A549 (cell line): ENCODE results near the gene MMP25. TPM values are rescaled to one million over a fixed set of nuclear protein-coding genes. Genes with fewer than 3 reads are reported as not detected.
A peak's percentile ranks its signal among the peaks of the same experiment; 100 is the strongest.

Experiments
- ATAC-seq, 2 experiments: fragments of 200-7000 bp in 1 of 2; fragments of >200 bp in 1 of 2; cut with Nextera tagmentation in 1 of 2; cut with Tn5 transposase in 1 of 2; 3 replicates each; pipeline versions ENCODE4 v1.8.0 to v1.9.1; 2018 to 2020; ENCODE audit warnings: mild to moderate bottlenecking in 1 of 2, moderate library complexity in 1 of 2
- CTCF ChIA-PET: fragments of 300-600 bp; sonication (Branson Sonifier 250); formaldehyde crosslinking; extraction: SDS; loops from one replicate; lab custom pipeline; 2021; ENCODE audit warnings: antibody characterized with exemption, inconsistent platforms; lab: Yijun Ruan, JAX
- POLR2A ChIA-PET: fragments of 350-600 bp; formaldehyde crosslinking; extraction: SDS; loops from one replicate; lab custom pipeline; 2021; ENCODE audit warnings: antibody characterized with exemption, inconsistent platforms; lab: Yijun Ruan, JAX
- DNase-seq, 2 experiments: peaks; one replicate each; pipeline versions ENCODE4 v3.0.0 to v3.0.0-alpha.2; 2011 to 2016; ENCODE audit warnings: low read depth in 1 of 2, low spot score in 1 of 2
- FAIRE-seq: peaks from 2 replicates; lab custom pipeline; 2011; peaks lifted over from hg19 to GRCh38; lab: Jason Lieb, UNC
- H3K27ac ChIP-seq, 2 experiments: fragments of >200 bp; sonication (Bioruptor Twin); formaldehyde crosslinking; 3 replicates each; pipeline ENCODE4 v1.5.1; 2016 to 2017
- H3K4me1 ChIP-seq: fragments of >200 bp; sonication (Bioruptor Twin); formaldehyde crosslinking; 3 replicates; pipeline ENCODE4 v1.6.1; 2016
- H3K4me2 ChIP-seq: fragments of >200 bp; sonication (Bioruptor Twin); formaldehyde crosslinking; 3 replicates; pipeline ENCODE4 v1.6.1; 2016
- H3K4me3 ChIP-seq: fragments of >200 bp; sonication (Bioruptor Twin); formaldehyde crosslinking; 3 replicates; pipeline ENCODE4 v1.5.1; 2016
- H3K9me3 ChIP-seq: fragments of >200 bp; sonication (Bioruptor Twin); formaldehyde crosslinking; 3 replicates; pipeline ENCODE4 v1.6.1; 2016
- CBX2 ChIP-seq: fragments of 200-600 bp; sonication (generic); IDR thresholded peaks from 2 replicates; pipeline ENCODE4 v1.6.1; 2016; ENCODE audit warnings: low read depth, mild to moderate bottlenecking, borderline replicate concordance
- CEBPB ChIP-seq, 2 experiments: fragments of >200 bp in 1 of 2; sonication (Bioruptor Twin) in 1 of 2; formaldehyde crosslinking in 1 of 2; IDR thresholded peaks; 2 replicates each; pipeline ENCODE4 v1.6.1; 2012 to 2016
- CHD4 ChIP-seq: fragments of 200-600 bp; sonication (generic); IDR thresholded peaks from 2 replicates; pipeline ENCODE4 v1.6.1; 2016; ENCODE audit warnings: antibody characterized with exemption, mild to moderate bottlenecking, borderline replicate concordance
- CTCF ChIP-seq: fragments of >200 bp; sonication (Bioruptor Twin); formaldehyde crosslinking; IDR thresholded peaks from 3 replicates; pipeline ENCODE4 v1.5.1; 2016
- E2F6 ChIP-seq: IDR thresholded peaks from 2 replicates; pipeline ENCODE4 v1.6.1; 2012; ENCODE audit warnings: low read depth, borderline replicate concordance
- EP300 ChIP-seq, 2 experiments: fragments of >200 bp; sonication (Bioruptor Twin); formaldehyde crosslinking; IDR thresholded peaks; 2 replicates in 1 of 2; 3 replicates in 1 of 2; pipeline ENCODE4 v1.6.1; 2016 to 2017
- ESRRA ChIP-seq: fragments of 150-350 bp; IDR thresholded peaks from 2 replicates; pipeline ENCODE4 v1.6.1; 2014; ENCODE audit warnings: mild to moderate bottlenecking, low read length, borderline replicate concordance
- FOSB ChIP-seq: fragments of 250-450 bp; sonication (Bioruptor Pico); IDR thresholded peaks from 2 replicates; pipeline ENCODE4 v1.5.0; 2020; ENCODE audit warnings: mild to moderate bottlenecking, moderate library complexity
- HOXA7 ChIP-seq: fragments of 250-450 bp; sonication (Bioruptor Pico); IDR thresholded peaks from 2 replicates; pipeline ENCODE4 v1.5.0; 2020; ENCODE audit warnings: mild to moderate bottlenecking, moderate library complexity
- HOXB13 ChIP-seq: fragments of 250-450 bp; sonication (Bioruptor Pico); IDR thresholded peaks from 2 replicates; pipeline ENCODE4 v1.5.0; 2020; ENCODE audit warnings: low read depth, mild to moderate bottlenecking, moderate library complexity
- KDM1A ChIP-seq: fragments of 200-600 bp; sonication (generic); IDR thresholded peaks from 2 replicates; pipeline ENCODE4 v1.6.1; 2016; ENCODE audit warnings: low read depth, mild to moderate bottlenecking
- MAZ ChIP-seq: fragments of 150-350 bp; IDR thresholded peaks from 2 replicates; pipeline ENCODE4 v1.6.1; 2014; ENCODE audit warnings: antibody characterized with exemption, low read depth, low read length, borderline replicate concordance
- NPAS2 ChIP-seq: fragments of 250-450 bp; sonication (Bioruptor Pico); IDR thresholded peaks from 2 replicates; pipeline ENCODE4 v1.8.0; 2022; ENCODE audit warnings: mild to moderate bottlenecking, moderate library complexity, borderline replicate concordance
- PHF8 ChIP-seq: fragments of 200-600 bp; sonication (generic); IDR thresholded peaks from 2 replicates; pipeline ENCODE4 v1.6.1; 2016; ENCODE audit warnings: low read depth, mild to moderate bottlenecking, antibody characterized with exemption, moderate library complexity, borderline replicate concordance
- POLR2A ChIP-seq: IDR thresholded peaks from 2 replicates; pipeline ENCODE4 v1.6.1; 2012; ENCODE audit warnings: mild to moderate bottlenecking, low read length
- POLR2AphosphoS2 ChIP-seq: conservative IDR thresholded peaks from 2 replicates; pipeline ENCODE4 v1.6.1; 2012; ENCODE audit warnings: low read length, improper control_type of control experiment, inconsistent platforms
- RARB ChIP-seq: fragments of 250-450 bp; sonication (Bioruptor Pico); IDR thresholded peaks from 2 replicates; pipeline ENCODE4 v1.8.0; 2021; ENCODE audit warnings: mild to moderate bottlenecking, moderate library complexity
- REST ChIP-seq: fragments of 200-600 bp; sonication (generic); IDR thresholded peaks from 2 replicates; pipeline ENCODE4 v1.6.1; 2016; ENCODE audit warnings: antibody characterized with exemption, mild to moderate bottlenecking, moderate library complexity
- TP53 ChIP-seq: fragments of 250-450 bp; sonication (Bioruptor Pico); IDR thresholded peaks from 2 replicates; pipeline ENCODE4 v1.5.0; 2021; ENCODE audit warnings: mild to moderate bottlenecking, moderate library complexity
- ZC3H11A ChIP-seq: fragments of 450-650 bp; IDR thresholded peaks from 2 replicates; pipeline ENCODE4 v1.6.1; 2014; ENCODE audit warnings: antibody characterized with exemption, mild to moderate bottlenecking
- WGBS: methylation state at CpG from one replicate; pipeline ENCODE4 v1.1.6; 2017; ENCODE audit errors: missing lambda C conversion rate; 5-methylcytosine and 5-hydroxymethylcytosine counted together
- polyA plus RNA-seq, 4 experiments: library from polyadenylated mRNA; depleted of rRNA in 3 of 4; stranded (reverse); fragments of >200 nt; fragmentation: RNase III in 1 of 4; extraction: RNeasy Plus Mini Kit Qiagen cat#74134 plus additional on column Dnase treatment in 1 of 4; gene quantifications; 2 replicates in 3 of 4; 3 replicates in 1 of 4; pipeline ENCODE4 v1.2.3, GENCODE V29; 2011 to 2017

Gene MMP25
- polyA plus RNA-seq, 2 of the 4 experiments (the other 2 are of a cell fraction): 0.04 to 0.31 TPM

- TF ChIP-seq REST (no peak), PHF8 (no peak), E2F6 (no peak), POLR2A (0 out of 2 replicates have a peak, but pooled peaks have one; percentile 5)
Measured at GRCh38 chr16:3045758-3046640, at the start of gene MMP25 (continued).

- H3K4me2 ChIP-seq: no peak overlapping the region
- 76% methylated on average over 6 of the region's 6 CpGs for WGBS
- ChIA-PET CTCF (interaction anchor here (1.0 to 14.8 kb wide), 6 partner anchors 8 to 81 kb away, joined by 3 to 214 read pairs (median 6); partner anchors contain the start of genes CLDN6, HCFC1R1, PKMYT1 and THOC6), POLR2A (interaction anchor here (9.6 kb wide), 1 partner anchor 22 kb away, joined by 107 read pairs; the partner anchor contains the start of genes HCFC1R1, THOC6 and TNFRSF12A)
- TF ChIP-seq MAZ: no peak
- no peak for TF ChIP-seq TP53
- TF ChIP-seq CHD4: no peak
- no peak for TF ChIP-seq POLR2AphosphoS2
- TF ChIP-seq CEBPB (IDR thresholded peaks at IDR 0.05): no peak
- no peak for TF ChIP-seq RARB
- TF ChIP-seq EP300 (IDR thresholded peaks at IDR 0.05): no peak
- TF ChIP-seq NPAS2 (CRISPR knock-in tag): no peak
- TF ChIP-seq ZC3H11A: no peak
- no peak for TF ChIP-seq KDM1A
- no peak for TF ChIP-seq FOSB (CRISPR knock-in tag)
- TF ChIP-seq ESRRA: no peak
- peaks cover 8% of the 10 kb centered on the region; the same call in 2 of the 3 replicates for H3K4me1 ChIP-seq
- FAIRE-seq: no peak
- ATAC-seq: no peak
- no peaks in the 10 kb centered on the region for H3K9me3 ChIP-seq
- H3K27ac ChIP-seq: no peak overlapping the region
- no peak overlapping the region for H3K4me3 ChIP-seq
- DNase-seq: no peak
Measured at GRCh38 chr16:2999929-3000328, 46.4 kb upstream of the MMP25 start.

- WGBS: 75% methylated on average over 2 of the region's 4 CpGs
- no peak for TF ChIP-seq FOSB (CRISPR knock-in tag)
- no peak for TF ChIP-seq NPAS2 (CRISPR knock-in tag)
- no peak for TF ChIP-seq CHD4
- TF ChIP-seq CBX2: no peak
- TF ChIP-seq HOXA7 (CRISPR knock-in tag): no peak
- TF ChIP-seq CTCF: no peak
- TF ChIP-seq HOXB13 (CRISPR knock-in tag): no peak
- no peak for TF ChIP-seq CEBPB (IDR thresholded peaks at IDR 0.05)
- TF ChIP-seq POLR2AphosphoS2: no peak
- TF ChIP-seq REST: no peak
Measured at GRCh38 chr16:3000540-3000939, 45.8 kb upstream of the MMP25 start.

More at GRCh38 chr16:3000540-3000939, 45.8 kb upstream of the MMP25 start:
- H3K4me2 ChIP-seq: no peak overlapping the region
- H3K4me3 ChIP-seq: no peak overlapping the region
- no peak for ATAC-seq
- FAIRE-seq: no peak
- ChIA-PET POLR2A (interaction anchor here (0.5 to 9.6 kb wide), 2 partner anchors 21 to 161 kb away, joined by 6 to 107 read pairs; partner anchors contain the start of genes HCFC1R1, THOC6 and TNFRSF12A), CTCF (interaction anchor here (0.7 to 14.8 kb wide), 10 partner anchors 9 to 81 kb away, joined by 3 to 214 read pairs (median 4); partner anchors contain the start of genes CLDN6, HCFC1R1, PKMYT1 and THOC6)
- H3K4me1 ChIP-seq: peaks cover 10% of the 10 kb centered on the region; the same call in 2 of the 3 replicates
- no peak for DNase-seq
- H3K9me3 ChIP-seq: no peaks in the 10 kb centered on the region
- H3K27ac ChIP-seq: no peak overlapping the region
